Fibroblast of skin of left biceps (primary cell): ENCODE results near the gene SPOCK1.

Experiments
- DNase-seq, 2 experiments: peaks; one replicate each; pipeline ENCODE4 v3.0.0-alpha.2; 2013; ENCODE audit warnings: low read depth in 2 of 2

SPOCK1 gene

GRCh38 chr5:137152616-137153015 lies 346.5 kb downstream of the SPOCK1 start:
- no peak for DNase-seq

GRCh38 chr5:137148655-137149054 lies 350.5 kb downstream of the SPOCK1 start:
- DNase-seq = no peak

GRCh38 chr5:137148159-137148558 lies 351.0 kb downstream of the SPOCK1 start:
- DNase-seq = no peak

- DNase-seq = no peak
These were observed 351.8 kb downstream of the SPOCK1 start for GRCh38 chr5:137147346-137147745.

GRCh38 chr5:137146402-137146890 lies 352.7 kb downstream of the SPOCK1 start:
- peak; percentile 95 for DNase-seq

- no peak for DNase-seq
These were observed 353.4 kb downstream of the SPOCK1 start for GRCh38 chr5:137145721-137146120.

- DNase-seq = no peak
These were observed 354.5 kb downstream of the SPOCK1 start for GRCh38 chr5:137144656-137145055.

GRCh38 chr5:137142764-137143605 lies 356.1 kb downstream of the SPOCK1 start:
- peak; percentile 66 to 68 for DNase-seq

- DNase-seq = no peak
These were observed 356.8 kb downstream of the SPOCK1 start for GRCh38 chr5:137142346-137142745.

- DNase-seq = no peak
These were observed 357.3 kb downstream of the SPOCK1 start for GRCh38 chr5:137141779-137142178.

- DNase-seq = no peak
These were observed 362.0 kb downstream of the SPOCK1 start for GRCh38 chr5:137136991-137137632.

- no peak for DNase-seq
These were observed 364.1 kb downstream of the SPOCK1 start for GRCh38 chr5:137134920-137135532.

- DNase-seq = no peak
These were observed 369.0 kb downstream of the SPOCK1 start for GRCh38 chr5:137129886-137130680.

- DNase-seq = no peak
These were observed 371.1 kb downstream of the SPOCK1 start for GRCh38 chr5:137128012-137128411.

- DNase-seq = no peak
These were observed 372.3 kb downstream of the SPOCK1 start for GRCh38 chr5:137126829-137127228.

- no peak for DNase-seq
These were observed 376.6 kb downstream of the SPOCK1 start for GRCh38 chr5:137122558-137122957.

- no peak for DNase-seq
These were observed 377.1 kb downstream of the SPOCK1 start for GRCh38 chr5:137122075-137122474.

GRCh38 chr5:137119321-137119720 lies 379.8 kb downstream of the SPOCK1 start:
- no peak for DNase-seq

- no peak for DNase-seq
These were observed 380.5 kb downstream of the SPOCK1 start for GRCh38 chr5:137118629-137119028.

GRCh38 chr5:137115152-137115551 lies 384.0 kb downstream of the SPOCK1 start:
- DNase-seq = no peak

- DNase-seq = peak; percentile 12 to 21
These were observed 384.6 kb downstream of the SPOCK1 start for GRCh38 chr5:137114529-137114928.

GRCh38 chr5:137113939-137114338 lies 385.2 kb downstream of the SPOCK1 start:
- no peak for DNase-seq
